ENCODE data around the gene EIPR1.

DNA sequence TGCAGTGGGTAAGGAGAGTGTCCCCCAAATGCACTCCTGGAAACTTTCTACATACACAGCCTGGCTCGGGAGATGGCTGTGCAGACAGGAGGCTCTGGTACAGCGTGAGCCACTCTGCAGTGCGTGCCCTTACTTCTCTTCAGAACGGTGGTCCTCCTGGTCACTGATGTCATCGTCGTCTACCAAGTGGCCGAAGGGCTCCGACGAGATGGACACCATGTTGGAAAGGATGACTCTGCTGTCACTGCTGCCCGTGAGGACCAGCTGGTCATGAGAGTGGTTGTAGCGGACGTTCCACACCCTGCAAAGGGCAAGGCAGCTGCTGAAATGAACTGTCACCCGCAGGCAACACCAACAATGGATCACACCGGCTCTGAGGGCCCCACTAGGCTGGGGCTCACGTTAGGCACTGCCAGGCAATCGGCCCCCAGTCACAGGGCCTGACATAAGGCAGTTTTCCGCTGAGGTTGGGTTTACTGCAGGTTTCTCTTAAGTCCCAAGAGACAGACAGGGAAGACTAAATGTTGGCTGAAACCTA lies 185.3 kb downstream of the EIPR1 start:
- TF ChIP-seq, protein P1, sequence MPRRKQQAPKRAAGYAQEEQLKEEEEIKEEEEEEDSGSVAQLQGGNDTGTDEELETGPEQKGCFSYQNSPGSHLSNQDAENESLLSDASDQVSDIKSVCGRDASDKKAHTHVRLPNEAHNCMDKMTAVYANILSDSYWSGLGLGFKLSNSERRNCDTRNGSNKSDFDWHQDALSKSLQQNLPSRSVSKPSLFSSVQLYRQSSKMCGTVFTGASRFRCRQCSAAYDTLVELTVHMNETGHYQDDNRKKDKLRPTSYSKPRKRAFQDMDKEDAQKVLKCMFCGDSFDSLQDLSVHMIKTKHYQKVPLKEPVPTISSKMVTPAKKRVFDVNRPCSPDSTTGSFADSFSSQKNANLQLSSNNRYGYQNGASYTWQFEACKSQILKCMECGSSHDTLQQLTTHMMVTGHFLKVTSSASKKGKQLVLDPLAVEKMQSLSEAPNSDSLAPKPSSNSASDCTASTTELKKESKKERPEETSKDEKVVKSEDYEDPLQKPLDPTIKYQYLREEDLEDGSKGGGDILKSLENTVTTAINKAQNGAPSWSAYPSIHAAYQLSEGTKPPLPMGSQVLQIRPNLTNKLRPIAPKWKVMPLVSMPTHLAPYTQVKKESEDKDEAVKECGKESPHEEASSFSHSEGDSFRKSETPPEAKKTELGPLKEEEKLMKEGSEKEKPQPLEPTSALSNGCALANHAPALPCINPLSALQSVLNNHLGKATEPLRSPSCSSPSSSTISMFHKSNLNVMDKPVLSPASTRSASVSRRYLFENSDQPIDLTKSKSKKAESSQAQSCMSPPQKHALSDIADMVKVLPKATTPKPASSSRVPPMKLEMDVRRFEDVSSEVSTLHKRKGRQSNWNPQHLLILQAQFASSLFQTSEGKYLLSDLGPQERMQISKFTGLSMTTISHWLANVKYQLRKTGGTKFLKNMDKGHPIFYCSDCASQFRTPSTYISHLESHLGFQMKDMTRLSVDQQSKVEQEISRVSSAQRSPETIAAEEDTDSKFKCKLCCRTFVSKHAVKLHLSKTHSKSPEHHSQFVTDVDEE (CRISPR knock-in tag; IDR thresholded peaks at IDR 0.05) = no peak
- TF ChIP-seq, protein P2, sequence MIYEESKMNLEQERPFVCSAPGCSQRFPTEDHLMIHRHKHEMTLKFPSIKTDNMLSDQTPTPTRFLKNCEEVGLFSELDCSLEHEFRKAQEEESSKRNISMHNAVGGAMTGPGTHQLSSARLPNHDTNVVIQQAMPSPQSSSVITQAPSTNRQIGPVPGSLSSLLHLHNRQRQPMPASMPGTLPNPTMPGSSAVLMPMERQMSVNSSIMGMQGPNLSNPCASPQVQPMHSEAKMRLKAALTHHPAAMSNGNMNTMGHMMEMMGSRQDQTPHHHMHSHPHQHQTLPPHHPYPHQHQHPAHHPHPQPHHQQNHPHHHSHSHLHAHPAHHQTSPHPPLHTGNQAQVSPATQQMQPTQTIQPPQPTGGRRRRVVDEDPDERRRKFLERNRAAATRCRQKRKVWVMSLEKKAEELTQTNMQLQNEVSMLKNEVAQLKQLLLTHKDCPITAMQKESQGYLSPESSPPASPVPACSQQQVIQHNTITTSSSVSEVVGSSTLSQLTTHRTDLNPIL (CRISPR knock-in tag; IDR thresholded peaks at IDR 0.05; ENCODE audit: low read depth) = no peak
- TF ChIP-seq ISL1 (CRISPR knock-in tag; IDR thresholded peaks at IDR 0.05) = no peak
- TF ChIP-seq ZNF8 (CRISPR knock-in tag; IDR thresholded peaks at IDR 0.05) = no peak
- no peak for TF ChIP-seq ZNF70 (CRISPR knock-in tag; IDR thresholded peaks at IDR 0.05)
- TF ChIP-seq, protein P3, sequence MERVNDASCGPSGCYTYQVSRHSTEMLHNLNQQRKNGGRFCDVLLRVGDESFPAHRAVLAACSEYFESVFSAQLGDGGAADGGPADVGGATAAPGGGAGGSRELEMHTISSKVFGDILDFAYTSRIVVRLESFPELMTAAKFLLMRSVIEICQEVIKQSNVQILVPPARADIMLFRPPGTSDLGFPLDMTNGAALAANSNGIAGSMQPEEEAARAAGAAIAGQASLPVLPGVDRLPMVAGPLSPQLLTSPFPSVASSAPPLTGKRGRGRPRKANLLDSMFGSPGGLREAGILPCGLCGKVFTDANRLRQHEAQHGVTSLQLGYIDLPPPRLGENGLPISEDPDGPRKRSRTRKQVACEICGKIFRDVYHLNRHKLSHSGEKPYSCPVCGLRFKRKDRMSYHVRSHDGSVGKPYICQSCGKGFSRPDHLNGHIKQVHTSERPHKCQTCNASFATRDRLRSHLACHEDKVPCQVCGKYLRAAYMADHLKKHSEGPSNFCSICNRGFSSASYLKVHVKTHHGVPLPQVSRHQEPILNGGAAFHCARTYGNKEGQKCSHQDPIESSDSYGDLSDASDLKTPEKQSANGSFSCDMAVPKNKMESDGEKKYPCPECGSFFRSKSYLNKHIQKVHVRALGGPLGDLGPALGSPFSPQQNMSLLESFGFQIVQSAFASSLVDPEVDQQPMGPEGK (CRISPR knock-in tag; IDR thresholded peaks at IDR 0.05; ENCODE audit: borderline replicate concordance) = no peak
- TF ChIP-seq, protein P4, sequence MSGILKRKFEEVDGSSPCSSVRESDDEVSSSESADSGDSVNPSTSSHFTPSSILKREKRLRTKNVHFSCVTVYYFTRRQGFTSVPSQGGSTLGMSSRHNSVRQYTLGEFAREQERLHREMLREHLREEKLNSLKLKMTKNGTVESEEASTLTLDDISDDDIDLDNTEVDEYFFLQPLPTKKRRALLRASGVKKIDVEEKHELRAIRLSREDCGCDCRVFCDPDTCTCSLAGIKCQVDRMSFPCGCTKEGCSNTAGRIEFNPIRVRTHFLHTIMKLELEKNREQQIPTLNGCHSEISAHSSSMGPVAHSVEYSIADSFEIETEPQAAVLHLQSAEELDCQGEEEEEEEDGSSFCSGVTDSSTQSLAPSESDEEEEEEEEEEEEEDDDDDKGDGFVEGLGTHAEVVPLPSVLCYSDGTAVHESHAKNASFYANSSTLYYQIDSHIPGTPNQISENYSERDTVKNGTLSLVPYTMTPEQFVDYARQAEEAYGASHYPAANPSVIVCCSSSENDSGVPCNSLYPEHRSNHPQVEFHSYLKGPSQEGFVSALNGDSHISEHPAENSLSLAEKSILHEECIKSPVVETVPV (CRISPR knock-in tag; IDR thresholded peaks at IDR 0.05) = no peak
- no peak for TF ChIP-seq ZFP30 (CRISPR knock-in tag; IDR thresholded peaks at IDR 0.05)
- TF ChIP-seq GLIS3 (CRISPR knock-in tag; IDR thresholded peaks at IDR 0.05) = no peak
- TF ChIP-seq CSDC2 (CRISPR knock-in tag; IDR thresholded peaks at IDR 0.05) = no peak
- TF ChIP-seq RARB (CRISPR knock-in tag; IDR thresholded peaks at IDR 0.05) = no peak
- no peak for TF ChIP-seq TCF4 (CRISPR knock-in tag; IDR thresholded peaks at IDR 0.05; ENCODE audit: borderline replicate concordance)
- no peak for TF ChIP-seq ZNF565 (CRISPR knock-in tag; conservative IDR thresholded peaks at IDR 0.05; ENCODE audit: low read depth)
- TF ChIP-seq OSR1 (CRISPR knock-in tag; IDR thresholded peaks at IDR 0.05) = no peak
